SK-N-MC (cell line): ENCODE results near the gene MAP2.

Source experiments
- EZH2 ChIP-seq: fragments of 200-600 bp; sonication (generic); IDR thresholded peaks from one replicate; pipeline ENCODE4 v1.6.1; 2017; ENCODE audit warnings: antibody characterized with exemption
- FOXP2 ChIP-seq: optimal IDR thresholded peaks from 2 replicates; pipeline ENCODE3; 2011; ENCODE audit warnings: mild to moderate bottlenecking, moderate library complexity; ENCODE audit not compliant: insufficient read depth; ENCODE audit errors: extremely low read length, control extremely low read depth
- POLR2AphosphoS5 ChIP-seq: IDR thresholded peaks from 2 replicates; pipeline ENCODE4 v1.6.1; 2012; ENCODE audit warnings: mild to moderate bottlenecking, low read depth, low read length, borderline replicate concordance

- no peak for TF ChIP-seq EZH2
- TF ChIP-seq POLR2AphosphoS5: no peak
- TF ChIP-seq FOXP2: no peak
Measured at GRCh38 chr2:209499069-209499468, 75.2 kb downstream of the MAP2 start.
